NCI-H1436 treated with DMSO at 0.1 percent for 48 hours (cell line): Measurements from ENCODE around the gene DDX60.
"Not testable (repeated sequence)": the region's sequence is repeated elsewhere in the genome, so short reads cannot be mapped to it uniquely, and the experiment has no call there.

Source experiments
- DNase-seq: peaks from one replicate; lab custom pipeline; 2025; lab: John Stamatoyannopoulos, UW

Gene DDX60

GRCh38 chr4:168318266-168318895 is at the start of gene DDX60:
Gene DDX60 (minus strand): TSS chr4:168318752. CDS start chr4:168311259, 7,493 bp downstream.
- peak; percentile 21 for DNase-seq

GRCh38 chr4:168367065-168367464 is 48.5 kb upstream of the DDX60 start:
- DNase-seq, result no peak

GRCh38 chr4:168362025-168362401 is 43.5 kb upstream of the DDX60 start:
- no peak for DNase-seq

GRCh38 chr4:168361365-168362024 is 42.9 kb upstream of the DDX60 start:
- no peak for DNase-seq

GRCh38 chr4:168360271-168360670 is 41.7 kb upstream of the DDX60 start:
- DNase-seq, result no peak

GRCh38 chr4:168357941-168358340 is 39.4 kb upstream of the DDX60 start:
- no peak for DNase-seq

GRCh38 chr4:168353746-168354145 is 35.2 kb upstream of the DDX60 start:
- no peak for DNase-seq

GRCh38 chr4:168337550-168337940 is 19.0 kb upstream of the DDX60 start:
- DNase-seq, result no peak

GRCh38 chr4:168336837-168337549 is 18.4 kb upstream of the DDX60 start:
- DNase-seq, result no peak

- no peak for DNase-seq
Observed at GRCh38 chr4:168335621-168336020, 17.1 kb upstream of the DDX60 start.

GRCh38 chr4:168334053-168334452 is 15.5 kb upstream of the DDX60 start:
- no peak for DNase-seq

GRCh38 chr4:168330575-168330974 is 12.0 kb upstream of the DDX60 start:
- not testable (repeated sequence) for DNase-seq

- DNase-seq, result no peak
Observed at GRCh38 chr4:168325591-168325990, 7.0 kb upstream of the DDX60 start.

GRCh38 chr4:168321006-168321405 is 2.5 kb upstream of the DDX60 start:
- no peak for DNase-seq

GRCh38 chr4:168319486-168320019 is 1.0 kb upstream of the DDX60 start:
- DNase-seq, result no peak

GRCh38 chr4:168317621-168318020 is 931 bp downstream of the DDX60 start:
- no peak for DNase-seq

- no peak for DNase-seq
Observed at GRCh38 chr4:168309781-168310180, 8.8 kb downstream of the DDX60 start.

GRCh38 chr4:168308912-168309311 is 9.6 kb downstream of the DDX60 start:
- DNase-seq, result no peak

- no peak for DNase-seq
Observed at GRCh38 chr4:168306476-168306875, 12.1 kb downstream of the DDX60 start.

- DNase-seq, result no peak
Observed at GRCh38 chr4:168304744-168305459, 13.7 kb downstream of the DDX60 start.

- DNase-seq, result not testable (repeated sequence)
Observed at GRCh38 chr4:168303430-168303829, 15.1 kb downstream of the DDX60 start.

GRCh38 chr4:168293386-168293975 is 25.1 kb downstream of the DDX60 start:
- DNase-seq, result no peak
